ENCODE results near the gene OR7A5. TPM values are rescaled to one million over a fixed set of nuclear protein-coding genes. Genes with fewer than 3 reads are reported as not detected.
"Not testable (repeated sequence)": the region's sequence is repeated elsewhere in the genome, so short reads cannot be mapped to it uniquely, and the experiment has no call there.

Gene OR7A5
- total RNA-seq, 1 experiment from 2014 or later = not detected

DNA sequence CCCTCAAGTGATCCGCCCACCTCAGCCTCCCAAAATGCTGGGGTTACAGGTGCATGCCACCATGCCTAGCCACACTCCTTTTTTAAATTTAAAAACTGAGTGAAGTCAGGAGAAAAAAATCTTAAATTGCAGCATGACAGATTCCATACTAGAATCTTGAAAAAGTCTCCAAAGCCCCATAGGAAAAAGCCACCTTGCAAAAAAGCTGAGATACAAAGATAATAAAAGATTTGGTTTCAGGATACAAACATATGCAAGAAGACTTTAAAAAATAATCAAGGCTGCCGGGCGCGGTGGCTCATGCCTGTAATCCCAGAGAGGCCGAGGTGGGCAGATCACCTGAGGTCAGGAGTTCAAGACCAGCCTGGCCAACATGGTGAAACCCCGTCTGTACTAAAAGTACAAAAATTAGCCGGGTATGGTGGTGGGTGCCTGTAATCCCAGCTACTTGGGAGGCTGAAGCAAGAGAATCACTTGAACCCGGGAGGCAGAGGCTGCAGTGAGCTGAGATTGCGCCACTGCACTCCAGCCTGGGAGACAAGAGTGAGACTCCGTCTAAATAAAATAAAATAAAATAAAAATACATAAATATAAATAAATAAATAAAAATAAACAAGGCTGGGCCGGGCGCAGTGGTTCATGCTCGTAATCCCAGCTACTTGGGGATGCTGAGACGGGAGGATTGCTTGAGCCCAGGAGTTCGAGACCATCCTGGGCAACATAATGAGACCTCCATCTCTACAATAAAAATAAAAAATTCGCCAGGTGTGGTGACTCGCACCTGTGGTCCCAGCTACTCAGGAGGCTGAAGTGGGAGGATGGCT is 53.1 kb downstream of the OR7A5 start:
- H3K4me1 Mint-ChIP-seq = peaks cover 15% of the 10 kb centered on the region
- ATAC-seq; POLR2A ChIA-PET; H3K36me3 Mint-ChIP-seq; H3K27me3 Mint-ChIP-seq (ENCODE audit: low read depth); H3K4me3 Mint-ChIP-seq; H3K9me3 Mint-ChIP-seq; DNase-seq (ENCODE audit: low spot score); H3K27ac Mint-ChIP-seq: not testable (repeated sequence)
- 0 out of 2 replicates have a peak, but pooled peaks have one; percentile 25 for TF ChIP-seq HMGA2 (CRISPR knock-in tag; IDR thresholded peaks at IDR 0.05)
- CTCF ChIA-PET = interaction anchor here (1.4 kb wide), 1 partner anchor 95 kb away, joined by 3 read pairs; no protein-coding TSS in a partner anchor

DNA sequence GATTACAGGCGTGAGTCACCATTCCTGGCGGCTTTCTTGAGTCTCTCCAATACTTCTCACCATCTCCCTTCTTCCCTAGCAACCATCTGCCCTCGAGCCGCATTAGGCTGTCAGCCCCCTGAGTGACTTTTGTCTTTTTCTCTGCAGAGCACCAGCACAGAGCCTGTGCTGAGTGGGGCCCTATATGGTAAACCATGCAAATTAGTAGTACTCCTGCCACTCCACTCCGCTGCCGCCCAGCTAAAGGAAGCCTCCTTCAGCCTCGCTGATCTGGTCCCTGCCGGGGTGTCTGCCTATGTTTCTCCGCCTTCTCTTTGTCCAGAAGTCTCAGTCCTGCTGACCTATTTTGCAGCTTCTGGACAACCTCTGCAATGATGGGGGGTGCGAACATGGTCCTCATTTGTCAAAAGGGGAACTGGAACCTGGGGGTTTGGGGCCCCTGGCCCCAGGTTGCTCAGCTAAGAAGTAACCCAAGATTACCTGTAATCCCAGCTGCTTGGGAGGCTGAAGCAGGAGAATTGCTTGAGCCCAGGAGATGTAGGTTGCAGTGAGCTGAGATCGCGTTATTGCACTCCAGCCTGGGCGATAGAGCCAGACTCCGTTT is 54.3 kb downstream of the OR7A5 start:
- H3K9me3 Mint-ChIP-seq; POLR2A ChIA-PET; ATAC-seq; H3K36me3 Mint-ChIP-seq; H3K27ac Mint-ChIP-seq; H3K4me3 Mint-ChIP-seq; H3K27me3 Mint-ChIP-seq (ENCODE audit: low read depth); DNase-seq (ENCODE audit: low spot score): not testable (repeated sequence)
- CTCF ChIA-PET = interaction anchor here (1.4 kb wide), 1 partner anchor 94 kb away, joined by 3 read pairs; no protein-coding TSS in a partner anchor
- peaks cover 13% of the 10 kb centered on the region for H3K4me1 Mint-ChIP-seq

DNA sequence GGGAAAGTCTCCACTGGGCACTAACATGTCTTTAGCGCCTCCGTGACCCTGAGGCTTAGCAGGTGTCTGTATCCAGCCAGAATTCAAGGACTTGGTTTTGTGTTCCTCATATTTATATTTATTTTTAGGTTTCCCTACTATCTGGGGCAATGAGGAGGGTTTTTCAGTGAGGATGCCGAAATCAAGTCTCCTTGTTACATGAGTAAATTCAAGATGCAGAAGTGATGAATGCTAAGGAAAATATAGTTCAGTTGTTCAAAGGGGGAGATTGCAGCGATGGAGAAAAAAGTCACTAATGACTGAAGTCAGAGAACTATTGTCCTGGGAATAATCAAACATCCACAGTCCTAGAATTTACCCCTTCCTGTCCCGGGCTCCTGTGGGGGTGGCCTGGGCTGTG is 55.8 kb downstream of the OR7A5 start:
- ATAC-seq = no peak
- POLR2A ChIA-PET = no interaction called here
- TF ChIP-seq, protein P1, sequence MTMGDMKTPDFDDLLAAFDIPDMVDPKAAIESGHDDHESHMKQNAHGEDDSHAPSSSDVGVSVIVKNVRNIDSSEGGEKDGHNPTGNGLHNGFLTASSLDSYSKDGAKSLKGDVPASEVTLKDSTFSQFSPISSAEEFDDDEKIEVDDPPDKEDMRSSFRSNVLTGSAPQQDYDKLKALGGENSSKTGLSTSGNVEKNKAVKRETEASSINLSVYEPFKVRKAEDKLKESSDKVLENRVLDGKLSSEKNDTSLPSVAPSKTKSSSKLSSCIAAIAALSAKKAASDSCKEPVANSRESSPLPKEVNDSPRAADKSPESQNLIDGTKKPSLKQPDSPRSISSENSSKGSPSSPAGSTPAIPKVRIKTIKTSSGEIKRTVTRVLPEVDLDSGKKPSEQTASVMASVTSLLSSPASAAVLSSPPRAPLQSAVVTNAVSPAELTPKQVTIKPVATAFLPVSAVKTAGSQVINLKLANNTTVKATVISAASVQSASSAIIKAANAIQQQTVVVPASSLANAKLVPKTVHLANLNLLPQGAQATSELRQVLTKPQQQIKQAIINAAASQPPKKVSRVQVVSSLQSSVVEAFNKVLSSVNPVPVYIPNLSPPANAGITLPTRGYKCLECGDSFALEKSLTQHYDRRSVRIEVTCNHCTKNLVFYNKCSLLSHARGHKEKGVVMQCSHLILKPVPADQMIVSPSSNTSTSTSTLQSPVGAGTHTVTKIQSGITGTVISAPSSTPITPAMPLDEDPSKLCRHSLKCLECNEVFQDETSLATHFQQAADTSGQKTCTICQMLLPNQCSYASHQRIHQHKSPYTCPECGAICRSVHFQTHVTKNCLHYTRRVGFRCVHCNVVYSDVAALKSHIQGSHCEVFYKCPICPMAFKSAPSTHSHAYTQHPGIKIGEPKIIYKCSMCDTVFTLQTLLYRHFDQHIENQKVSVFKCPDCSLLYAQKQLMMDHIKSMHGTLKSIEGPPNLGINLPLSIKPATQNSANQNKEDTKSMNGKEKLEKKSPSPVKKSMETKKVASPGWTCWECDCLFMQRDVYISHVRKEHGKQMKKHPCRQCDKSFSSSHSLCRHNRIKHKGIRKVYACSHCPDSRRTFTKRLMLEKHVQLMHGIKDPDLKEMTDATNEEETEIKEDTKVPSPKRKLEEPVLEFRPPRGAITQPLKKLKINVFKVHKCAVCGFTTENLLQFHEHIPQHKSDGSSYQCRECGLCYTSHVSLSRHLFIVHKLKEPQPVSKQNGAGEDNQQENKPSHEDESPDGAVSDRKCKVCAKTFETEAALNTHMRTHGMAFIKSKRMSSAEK (CRISPR knock-in tag; IDR thresholded peaks at IDR 0.05; ENCODE audit: borderline replicate concordance) = no peak
- TF ChIP-seq ZNF138 (CRISPR knock-in tag; conservative IDR thresholded peaks at IDR 0.05) (no peak), FOXK1 (CRISPR knock-in tag; IDR thresholded peaks at IDR 0.05) (no peak), NR3C1 (CRISPR knock-in tag; conservative IDR thresholded peaks at IDR 0.05; ENCODE audit: low read depth) (no peak), FOXJ3 (CRISPR knock-in tag; IDR thresholded peaks at IDR 0.05; ENCODE audit: borderline replicate concordance) (no peak), RELA (CRISPR knock-in tag; IDR thresholded peaks at IDR 0.05; ENCODE audit: borderline replicate concordance) (no peak), CREB1 (CRISPR knock-in tag; IDR thresholded peaks at IDR 0.05) (no peak), ZBTB21 (CRISPR knock-in tag; IDR thresholded peaks at IDR 0.05; ENCODE audit: borderline replicate concordance) (no peak), IRF2 (CRISPR knock-in tag; IDR thresholded peaks at IDR 0.05; ENCODE audit: borderline replicate concordance, low read depth) (no peak), GABPB1 (CRISPR knock-in tag; IDR thresholded peaks at IDR 0.05) (no peak), ZNF219 (CRISPR knock-in tag; IDR thresholded peaks at IDR 0.05; ENCODE audit: borderline replicate concordance) (no peak), RORB (CRISPR knock-in tag; IDR thresholded peaks at IDR 0.05) (no peak), TEAD4 (CRISPR knock-in tag; IDR thresholded peaks at IDR 0.05) (no peak)
- TF ChIP-seq, protein P2, sequence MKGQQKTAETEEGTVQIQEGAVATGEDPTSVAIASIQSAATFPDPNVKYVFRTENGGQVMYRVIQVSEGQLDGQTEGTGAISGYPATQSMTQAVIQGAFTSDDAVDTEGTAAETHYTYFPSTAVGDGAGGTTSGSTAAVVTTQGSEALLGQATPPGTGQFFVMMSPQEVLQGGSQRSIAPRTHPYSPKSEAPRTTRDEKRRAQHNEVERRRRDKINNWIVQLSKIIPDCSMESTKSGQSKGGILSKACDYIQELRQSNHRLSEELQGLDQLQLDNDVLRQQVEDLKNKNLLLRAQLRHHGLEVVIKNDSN (CRISPR knock-in tag; IDR thresholded peaks at IDR 0.05) = no peak
- TF ChIP-seq, protein P3, sequence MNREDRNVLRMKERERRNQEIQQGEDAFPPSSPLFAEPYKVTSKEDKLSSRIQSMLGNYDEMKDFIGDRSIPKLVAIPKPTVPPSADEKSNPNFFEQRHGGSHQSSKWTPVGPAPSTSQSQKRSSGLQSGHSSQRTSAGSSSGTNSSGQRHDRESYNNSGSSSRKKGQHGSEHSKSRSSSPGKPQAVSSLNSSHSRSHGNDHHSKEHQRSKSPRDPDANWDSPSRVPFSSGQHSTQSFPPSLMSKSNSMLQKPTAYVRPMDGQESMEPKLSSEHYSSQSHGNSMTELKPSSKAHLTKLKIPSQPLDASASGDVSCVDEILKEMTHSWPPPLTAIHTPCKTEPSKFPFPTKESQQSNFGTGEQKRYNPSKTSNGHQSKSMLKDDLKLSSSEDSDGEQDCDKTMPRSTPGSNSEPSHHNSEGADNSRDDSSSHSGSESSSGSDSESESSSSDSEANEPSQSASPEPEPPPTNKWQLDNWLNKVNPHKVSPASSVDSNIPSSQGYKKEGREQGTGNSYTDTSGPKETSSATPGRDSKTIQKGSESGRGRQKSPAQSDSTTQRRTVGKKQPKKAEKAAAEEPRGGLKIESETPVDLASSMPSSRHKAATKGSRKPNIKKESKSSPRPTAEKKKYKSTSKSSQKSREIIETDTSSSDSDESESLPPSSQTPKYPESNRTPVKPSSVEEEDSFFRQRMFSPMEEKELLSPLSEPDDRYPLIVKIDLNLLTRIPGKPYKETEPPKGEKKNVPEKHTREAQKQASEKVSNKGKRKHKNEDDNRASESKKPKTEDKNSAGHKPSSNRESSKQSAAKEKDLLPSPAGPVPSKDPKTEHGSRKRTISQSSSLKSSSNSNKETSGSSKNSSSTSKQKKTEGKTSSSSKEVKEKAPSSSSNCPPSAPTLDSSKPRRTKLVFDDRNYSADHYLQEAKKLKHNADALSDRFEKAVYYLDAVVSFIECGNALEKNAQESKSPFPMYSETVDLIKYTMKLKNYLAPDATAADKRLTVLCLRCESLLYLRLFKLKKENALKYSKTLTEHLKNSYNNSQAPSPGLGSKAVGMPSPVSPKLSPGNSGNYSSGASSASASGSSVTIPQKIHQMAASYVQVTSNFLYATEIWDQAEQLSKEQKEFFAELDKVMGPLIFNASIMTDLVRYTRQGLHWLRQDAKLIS (CRISPR knock-in tag; IDR thresholded peaks at IDR 0.05; ENCODE audit: borderline replicate concordance) = no peak
- TF ChIP-seq, protein P4, sequence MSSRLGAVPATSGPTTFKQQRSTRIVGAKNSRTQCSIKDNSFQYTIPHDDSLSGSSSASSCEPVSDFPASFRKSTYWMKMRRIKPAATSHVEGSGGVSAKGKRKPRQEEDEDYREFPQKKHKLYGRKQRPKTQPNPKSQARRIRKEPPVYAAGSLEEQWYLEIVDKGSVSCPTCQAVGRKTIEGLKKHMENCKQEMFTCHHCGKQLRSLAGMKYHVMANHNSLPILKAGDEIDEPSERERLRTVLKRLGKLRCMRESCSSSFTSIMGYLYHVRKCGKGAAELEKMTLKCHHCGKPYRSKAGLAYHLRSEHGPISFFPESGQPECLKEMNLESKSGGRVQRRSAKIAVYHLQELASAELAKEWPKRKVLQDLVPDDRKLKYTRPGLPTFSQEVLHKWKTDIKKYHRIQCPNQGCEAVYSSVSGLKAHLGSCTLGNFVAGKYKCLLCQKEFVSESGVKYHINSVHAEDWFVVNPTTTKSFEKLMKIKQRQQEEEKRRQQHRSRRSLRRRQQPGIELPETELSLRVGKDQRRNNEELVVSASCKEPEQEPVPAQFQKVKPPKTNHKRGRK (CRISPR knock-in tag; IDR thresholded peaks at IDR 0.05; ENCODE audit: borderline replicate concordance) = no peak
- TF ChIP-seq, protein P5, sequence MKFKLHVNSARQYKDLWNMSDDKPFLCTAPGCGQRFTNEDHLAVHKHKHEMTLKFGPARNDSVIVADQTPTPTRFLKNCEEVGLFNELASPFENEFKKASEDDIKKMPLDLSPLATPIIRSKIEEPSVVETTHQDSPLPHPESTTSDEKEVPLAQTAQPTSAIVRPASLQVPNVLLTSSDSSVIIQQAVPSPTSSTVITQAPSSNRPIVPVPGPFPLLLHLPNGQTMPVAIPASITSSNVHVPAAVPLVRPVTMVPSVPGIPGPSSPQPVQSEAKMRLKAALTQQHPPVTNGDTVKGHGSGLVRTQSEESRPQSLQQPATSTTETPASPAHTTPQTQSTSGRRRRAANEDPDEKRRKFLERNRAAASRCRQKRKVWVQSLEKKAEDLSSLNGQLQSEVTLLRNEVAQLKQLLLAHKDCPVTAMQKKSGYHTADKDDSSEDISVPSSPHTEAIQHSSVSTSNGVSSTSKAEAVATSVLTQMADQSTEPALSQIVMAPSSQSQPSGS (CRISPR knock-in tag; IDR thresholded peaks at IDR 0.05; ENCODE audit: borderline replicate concordance, low read depth) = no peak

More for the DNA sequence above, 55.8 kb downstream of the OR7A5 start:
- Mint-ChIP-seq H3K9me3 (no peaks in the 10 kb centered on the region), H3K27me3 (ENCODE audit: low read depth) (peaks cover 7% of the 10 kb centered on the region; the same call in 1 of the 2 replicates), H3K4me3 (no peak overlapping the region), H3K27ac (no peak overlapping the region; the same call in 1 of the 2 replicates), H3K4me1 (peaks cover 13% of the 10 kb centered on the region), H3K36me3 (no peaks in the 10 kb centered on the region)
- CTCF ChIA-PET = interaction anchor here (1.9 kb wide), 1 partner anchor 205 kb away, joined by 7 read pairs; no protein-coding TSS in a partner anchor
- no peak for DNase-seq (ENCODE audit: low spot score)

Data from WTC11 (cell line).